ENCODE data around the gene PON2.

GRCh38 chr7:95424716-95425115 lies 10.1 kb downstream of the PON2 start:
- TF ChIP-seq, protein P1, sequence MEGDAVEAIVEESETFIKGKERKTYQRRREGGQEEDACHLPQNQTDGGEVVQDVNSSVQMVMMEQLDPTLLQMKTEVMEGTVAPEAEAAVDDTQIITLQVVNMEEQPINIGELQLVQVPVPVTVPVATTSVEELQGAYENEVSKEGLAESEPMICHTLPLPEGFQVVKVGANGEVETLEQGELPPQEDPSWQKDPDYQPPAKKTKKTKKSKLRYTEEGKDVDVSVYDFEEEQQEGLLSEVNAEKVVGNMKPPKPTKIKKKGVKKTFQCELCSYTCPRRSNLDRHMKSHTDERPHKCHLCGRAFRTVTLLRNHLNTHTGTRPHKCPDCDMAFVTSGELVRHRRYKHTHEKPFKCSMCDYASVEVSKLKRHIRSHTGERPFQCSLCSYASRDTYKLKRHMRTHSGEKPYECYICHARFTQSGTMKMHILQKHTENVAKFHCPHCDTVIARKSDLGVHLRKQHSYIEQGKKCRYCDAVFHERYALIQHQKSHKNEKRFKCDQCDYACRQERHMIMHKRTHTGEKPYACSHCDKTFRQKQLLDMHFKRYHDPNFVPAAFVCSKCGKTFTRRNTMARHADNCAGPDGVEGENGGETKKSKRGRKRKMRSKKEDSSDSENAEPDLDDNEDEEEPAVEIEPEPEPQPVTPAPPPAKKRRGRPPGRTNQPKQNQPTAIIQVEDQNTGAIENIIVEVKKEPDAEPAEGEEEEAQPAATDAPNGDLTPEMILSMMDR (IDR thresholded peaks at IDR 0.05; ENCODE audit: insufficient read depth, low read length, poor library complexity, severe bottlenecking): no peak
- TF ChIP-seq EZH2phosphoT487 (conservative IDR thresholded peaks at IDR 0.05; ENCODE audit: low read length): no peak
